ENCODE measurements around the gene MBNL2.

Gene MBNL2

GRCh38 chr13:97189928-97190327 lies 32.2 kb upstream of the MBNL2 start:
- TF ChIP-seq USF1 (IDR thresholded peaks at IDR 0.05) = no peak
- TF ChIP-seq TAF1 (IDR thresholded peaks at IDR 0.05; ENCODE audit: low read depth) = no peak
- TF ChIP-seq NFIC (IDR thresholded peaks at IDR 0.05) = no peak
- no peak for TF ChIP-seq ZBTB7A (IDR thresholded peaks at IDR 0.05; ENCODE audit: low read depth)
- TF ChIP-seq CEBPB (IDR thresholded peaks at IDR 0.05) = no peak
- no peak for TF ChIP-seq EP300 (IDR thresholded peaks at IDR 0.05; ENCODE audit: borderline replicate concordance)
- TF ChIP-seq FOXM1 (IDR thresholded peaks at IDR 0.05; ENCODE audit: borderline replicate concordance, low read depth) = no peak
- TF ChIP-seq RAD21 (IDR thresholded peaks at IDR 0.05; ENCODE audit: low read depth) = no peak
- no peak for TF ChIP-seq EGR1 (IDR thresholded peaks at IDR 0.05)
- TF ChIP-seq TCF12 (IDR thresholded peaks at IDR 0.05; ENCODE audit: low read depth) = no peak

- no peak for TF ChIP-seq FOXM1 (IDR thresholded peaks at IDR 0.05; ENCODE audit: borderline replicate concordance, low read depth)
- no peak for TF ChIP-seq ZBTB7A (IDR thresholded peaks at IDR 0.05; ENCODE audit: low read depth)
- no peak for TF ChIP-seq EP300 (IDR thresholded peaks at IDR 0.05; ENCODE audit: borderline replicate concordance)
- no peak for TF ChIP-seq TAF1 (IDR thresholded peaks at IDR 0.05; ENCODE audit: low read depth)
- no peak for TF ChIP-seq RAD21 (IDR thresholded peaks at IDR 0.05; ENCODE audit: low read depth)
- no peak for TF ChIP-seq USF1 (IDR thresholded peaks at IDR 0.05)
- TF ChIP-seq NFIC (IDR thresholded peaks at IDR 0.05) = no peak
- TF ChIP-seq CEBPB (IDR thresholded peaks at IDR 0.05) = no peak
- no peak for TF ChIP-seq EGR1 (IDR thresholded peaks at IDR 0.05)
- TF ChIP-seq YY1 (IDR thresholded peaks at IDR 0.05; ENCODE audit: low read depth) = no peak
- no peak for TF ChIP-seq CREB1 (IDR thresholded peaks at IDR 0.05; ENCODE audit: low read depth)
- TF ChIP-seq TCF12 (IDR thresholded peaks at IDR 0.05; ENCODE audit: low read depth) = no peak
- TF ChIP-seq TEAD4 (IDR thresholded peaks at IDR 0.05) = no peak
- no peak for TF ChIP-seq REST (IDR thresholded peaks at IDR 0.05; ENCODE audit: low read depth)
- no peak for TF ChIP-seq MAX (IDR thresholded peaks at IDR 0.05)
These were observed 31.0 kb upstream of the MBNL2 start for GRCh38 chr13:97191142-97191541.

GRCh38 chr13:97191615-97192014 lies 30.5 kb upstream of the MBNL2 start:
- TF ChIP-seq CEBPB (IDR thresholded peaks at IDR 0.05) = no peak
- TF ChIP-seq NFIC (IDR thresholded peaks at IDR 0.05) = peak; percentile 35; the same call in 1 of the 2 replicates
- TF ChIP-seq REST (IDR thresholded peaks at IDR 0.05; ENCODE audit: low read depth) = no peak
- TF ChIP-seq MAX (IDR thresholded peaks at IDR 0.05) = no peak
- TF ChIP-seq YY1 (IDR thresholded peaks at IDR 0.05; ENCODE audit: low read depth) = no peak
- TF ChIP-seq TEAD4 (IDR thresholded peaks at IDR 0.05) = no peak

GRCh38 chr13:97192166-97192565 lies 30.0 kb upstream of the MBNL2 start:
- TF ChIP-seq TCF12 (IDR thresholded peaks at IDR 0.05; ENCODE audit: low read depth) (no peak), REST (IDR thresholded peaks at IDR 0.05; ENCODE audit: low read depth) (no peak), USF1 (IDR thresholded peaks at IDR 0.05) (no peak), EGR1 (IDR thresholded peaks at IDR 0.05) (no peak), MAX (IDR thresholded peaks at IDR 0.05) (no peak), NFIC (IDR thresholded peaks at IDR 0.05) (no peak), FOXM1 (IDR thresholded peaks at IDR 0.05; ENCODE audit: borderline replicate concordance, low read depth) (no peak), RAD21 (IDR thresholded peaks at IDR 0.05; ENCODE audit: low read depth) (no peak), TEAD4 (IDR thresholded peaks at IDR 0.05) (no peak), CREB1 (IDR thresholded peaks at IDR 0.05; ENCODE audit: low read depth) (no peak), CEBPB (IDR thresholded peaks at IDR 0.05) (no peak), EP300 (IDR thresholded peaks at IDR 0.05; ENCODE audit: borderline replicate concordance) (no peak), TAF1 (IDR thresholded peaks at IDR 0.05; ENCODE audit: low read depth) (no peak), YY1 (IDR thresholded peaks at IDR 0.05; ENCODE audit: low read depth) (no peak), ZBTB7A (IDR thresholded peaks at IDR 0.05; ENCODE audit: low read depth) (no peak)
